ENCODE results near the gene PRRT1B.

PRRT1B gene

GRCh38 chr9:131582466-131583336 lies 37.4 kb downstream of the PRRT1B start:
- DNase-seq, result no peak

DNA sequence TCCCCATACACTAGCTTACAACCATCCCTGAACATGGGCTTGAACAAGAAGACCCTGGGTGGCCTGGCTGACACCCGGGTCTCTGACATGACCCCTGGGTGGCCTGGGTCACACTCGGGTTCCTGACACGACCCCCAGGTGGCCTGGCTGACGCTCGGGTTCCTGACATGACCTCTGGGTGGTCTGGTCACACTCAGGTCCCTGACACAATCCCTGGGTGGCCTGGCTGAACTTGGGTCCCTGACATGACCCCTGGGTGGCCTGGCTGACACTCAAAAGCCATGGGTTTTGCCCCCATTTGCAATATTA lies 38.0 kb downstream of the PRRT1B start:
- DNase-seq, result no peak

- no peak for DNase-seq
These were observed 38.7 kb downstream of the PRRT1B start for GRCh38 chr9:131583836-131584555.

- no peak for DNase-seq
These were observed 39.5 kb downstream of the PRRT1B start for GRCh38 chr9:131584858-131585257.

DNA sequence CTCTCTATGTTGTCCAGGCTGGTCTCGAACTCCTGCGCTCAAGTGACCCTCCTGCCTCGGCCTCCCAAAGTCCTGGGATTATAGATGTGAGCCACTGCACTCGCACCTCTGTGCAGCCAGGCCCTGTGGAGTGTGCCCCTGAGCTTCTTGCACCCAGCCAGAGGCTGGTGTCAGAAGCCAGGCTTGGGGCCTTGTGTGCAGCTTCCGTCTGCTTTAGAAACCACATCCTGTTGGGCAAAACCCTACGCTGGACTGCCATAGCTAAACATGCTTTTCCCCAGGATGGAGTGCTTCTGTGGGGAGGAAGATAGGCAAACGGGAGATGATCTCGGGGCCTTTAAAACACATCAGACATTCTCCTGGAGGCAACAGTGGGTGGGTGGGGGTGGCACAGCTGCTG lies 40.1 kb downstream of the PRRT1B start:
- peak; percentile 50 for DNase-seq

- DNase-seq, result no peak
These were observed 42.0 kb downstream of the PRRT1B start for GRCh38 chr9:131587331-131587730.

- DNase-seq, result no peak
These were observed 42.6 kb downstream of the PRRT1B start for GRCh38 chr9:131587906-131588305.

- no peak for DNase-seq
These were observed 43.1 kb downstream of the PRRT1B start for GRCh38 chr9:131588396-131588795.

DNA sequence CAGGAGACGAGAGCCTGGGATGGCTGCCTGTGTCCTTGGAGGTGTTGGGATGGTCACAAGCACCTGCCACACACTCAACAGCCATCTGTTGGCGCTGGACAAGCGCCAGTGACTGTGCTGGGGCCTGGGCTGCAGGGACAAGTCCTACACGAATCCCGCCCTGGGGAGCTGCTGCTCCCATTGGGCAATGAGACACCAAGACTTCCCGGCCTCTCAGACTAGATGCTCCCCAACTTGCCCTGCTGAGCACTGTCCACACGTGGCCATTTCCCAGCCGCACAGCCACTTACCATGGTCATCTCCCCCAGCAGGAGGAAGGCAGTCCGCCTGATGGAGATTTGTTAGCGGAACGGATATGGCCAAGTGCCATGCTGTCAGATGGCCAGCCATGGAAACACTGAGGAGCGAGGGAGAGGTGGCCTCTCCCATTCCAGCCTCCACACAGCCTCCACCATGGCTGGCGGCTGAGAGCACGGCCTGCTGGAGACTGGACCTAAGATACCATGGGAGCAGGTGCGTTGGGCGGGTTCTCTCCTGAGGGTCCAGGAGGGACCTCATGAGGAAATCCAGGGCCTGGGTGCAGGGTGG lies 43.9 kb downstream of the PRRT1B start:
- no peak for DNase-seq

DNA sequence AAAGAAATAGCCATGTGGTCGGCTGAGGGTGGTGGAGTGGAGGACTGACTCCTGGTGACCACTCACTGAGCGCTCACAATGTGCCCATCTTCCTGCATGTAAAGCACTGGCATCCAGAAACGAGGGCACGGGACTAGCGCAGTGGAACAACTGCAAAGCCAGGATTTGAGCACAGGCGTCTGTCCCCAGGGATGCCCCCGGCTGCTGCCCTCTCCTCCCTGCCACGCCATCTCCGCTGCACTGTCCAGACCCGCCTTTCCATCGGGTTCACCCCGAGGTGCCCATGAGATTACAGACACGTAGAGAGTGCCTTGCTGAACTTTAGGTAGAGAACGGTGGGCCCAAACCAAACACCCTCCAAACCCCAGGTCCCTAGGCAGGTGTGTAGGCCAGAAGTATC lies 44.7 kb downstream of the PRRT1B start:
- DNase-seq, result no peak

DNA sequence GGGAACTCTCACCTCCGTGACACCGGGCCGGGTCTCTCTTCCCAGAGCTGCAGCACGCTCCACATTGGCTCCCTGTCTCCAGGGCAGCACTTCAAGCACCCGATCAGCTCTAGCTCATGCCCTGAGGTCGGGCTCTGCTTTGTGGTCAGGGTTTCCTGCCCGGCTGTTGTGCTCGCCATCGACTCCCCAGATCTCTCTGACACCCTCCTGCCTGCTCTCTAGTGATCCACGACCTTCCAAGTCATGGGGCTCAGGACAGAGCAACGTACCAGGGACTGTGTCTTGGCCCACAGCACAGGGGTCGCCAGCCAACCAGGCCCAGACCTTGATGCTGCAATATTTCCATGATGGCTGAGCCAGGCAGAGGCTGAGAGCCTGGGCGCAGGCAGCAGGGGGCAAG lies 45.1 kb downstream of the PRRT1B start:
- no peak for DNase-seq

- peak; percentile 86 for DNase-seq
These were observed 45.9 kb downstream of the PRRT1B start for GRCh38 chr9:131590907-131591844.

DNA sequence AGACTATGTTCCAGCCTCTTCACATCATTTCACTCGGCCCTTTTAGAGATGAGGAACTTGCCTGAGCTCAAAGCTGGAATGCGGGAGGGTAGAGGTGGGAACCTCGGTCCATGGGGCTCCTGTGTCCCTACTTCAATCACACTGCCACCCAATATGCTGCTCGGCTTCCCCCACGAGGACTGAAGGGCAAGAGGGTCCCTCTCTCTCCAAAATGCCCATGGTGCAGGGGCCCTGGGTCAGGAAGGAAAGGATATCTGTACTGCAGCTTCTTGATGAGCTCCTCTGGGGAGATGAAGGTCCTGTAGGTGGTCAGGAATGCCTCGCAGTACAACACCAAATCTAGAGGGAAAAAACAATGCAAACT lies 46.5 kb downstream of the PRRT1B start:
- DNase-seq, result no peak

DNA sequence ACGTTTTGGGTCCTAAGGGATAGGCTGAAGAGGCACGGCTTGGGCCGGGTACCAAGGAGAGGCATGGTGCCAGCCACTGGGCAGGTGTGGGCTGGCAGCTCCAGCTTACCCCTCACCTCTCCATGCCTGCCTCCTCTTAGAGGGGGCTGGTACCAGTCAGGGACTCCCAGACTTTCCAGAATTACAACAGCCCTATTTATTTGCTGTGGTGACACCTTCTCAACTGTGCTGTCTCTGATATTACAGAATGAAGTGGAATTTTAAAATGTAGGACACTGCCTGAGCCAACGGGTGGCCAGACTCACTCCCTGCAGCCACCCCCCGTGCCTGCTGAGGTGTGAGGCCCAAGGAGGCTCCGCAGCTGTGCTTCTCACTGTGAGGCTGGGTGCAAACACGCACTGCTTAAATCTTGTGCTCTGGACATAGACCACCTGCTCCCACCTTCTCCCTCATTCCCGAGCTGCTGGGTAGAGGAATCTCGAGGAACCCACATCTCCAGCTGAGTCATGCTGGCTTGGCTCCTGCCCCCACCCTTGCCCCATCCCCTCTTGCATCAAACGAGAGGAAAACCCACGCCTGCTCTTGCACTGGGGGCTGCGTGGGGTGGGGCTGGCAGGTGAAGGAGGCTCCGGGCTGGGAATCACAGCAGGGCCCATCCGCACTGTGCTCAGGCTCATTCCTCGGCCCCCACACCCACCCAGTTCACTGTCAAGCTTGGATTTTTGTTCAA lies 47.9 kb downstream of the PRRT1B start:
- no peak for DNase-seq

GRCh38 chr9:131593936-131594665 lies 48.8 kb downstream of the PRRT1B start:
- no peak for DNase-seq

- no peak for DNase-seq
These were observed 49.8 kb downstream of the PRRT1B start for GRCh38 chr9:131594906-131595665.

DNA sequence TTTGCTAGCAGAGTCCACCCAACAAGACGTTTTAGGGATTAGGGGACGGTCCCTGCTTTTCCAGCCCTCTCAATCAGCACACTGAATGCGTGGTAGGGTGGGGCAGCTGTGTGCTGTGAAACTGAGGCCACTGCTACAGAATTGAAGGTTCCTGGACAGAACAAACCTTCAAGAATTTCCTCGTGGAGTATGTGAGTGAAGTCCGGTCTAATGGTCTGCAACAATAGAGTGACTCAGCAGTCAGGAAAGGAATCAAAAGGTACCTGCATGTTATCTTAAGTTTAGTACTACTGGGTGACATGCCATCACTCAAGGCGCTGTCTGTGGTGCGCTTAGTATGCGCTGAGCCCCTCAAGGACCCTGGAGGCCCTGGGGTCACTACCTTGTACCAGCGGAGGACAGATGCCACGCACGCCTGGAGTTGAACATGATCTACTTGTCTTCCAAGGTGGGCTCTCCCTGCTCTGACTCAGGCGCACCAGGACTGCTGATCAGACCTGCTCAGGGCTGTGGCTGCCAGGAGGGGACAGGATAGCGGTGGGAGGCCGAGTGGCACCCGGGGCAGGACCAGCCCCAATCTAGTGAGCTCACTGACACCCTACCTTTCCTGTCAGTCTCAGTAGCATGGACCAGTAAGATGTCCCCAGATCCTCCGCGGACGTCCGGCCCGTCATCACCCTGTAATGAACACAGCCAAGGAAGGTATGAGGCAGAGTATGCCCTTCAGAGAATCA lies 50.5 kb downstream of the PRRT1B start:
- no peak for DNase-seq

DNA sequence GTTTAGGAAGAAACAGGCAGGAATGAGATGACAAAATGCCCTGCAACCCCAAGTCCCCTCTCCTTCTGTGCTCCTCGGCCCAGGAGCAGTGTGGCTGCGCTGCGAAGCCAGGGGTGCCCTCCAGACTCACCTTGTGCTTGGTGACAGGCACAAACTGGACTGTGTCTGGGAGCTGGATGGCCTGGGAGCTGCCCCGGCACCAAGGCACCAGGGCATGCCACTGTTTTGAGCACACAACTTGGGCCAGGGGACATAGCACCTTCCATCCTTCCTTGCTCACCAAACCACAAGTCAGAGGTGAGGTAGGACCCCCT lies 51.1 kb downstream of the PRRT1B start:
- no peak for DNase-seq

- no peak for DNase-seq
These were observed 51.9 kb downstream of the PRRT1B start for GRCh38 chr9:131597246-131597645.

DNA sequence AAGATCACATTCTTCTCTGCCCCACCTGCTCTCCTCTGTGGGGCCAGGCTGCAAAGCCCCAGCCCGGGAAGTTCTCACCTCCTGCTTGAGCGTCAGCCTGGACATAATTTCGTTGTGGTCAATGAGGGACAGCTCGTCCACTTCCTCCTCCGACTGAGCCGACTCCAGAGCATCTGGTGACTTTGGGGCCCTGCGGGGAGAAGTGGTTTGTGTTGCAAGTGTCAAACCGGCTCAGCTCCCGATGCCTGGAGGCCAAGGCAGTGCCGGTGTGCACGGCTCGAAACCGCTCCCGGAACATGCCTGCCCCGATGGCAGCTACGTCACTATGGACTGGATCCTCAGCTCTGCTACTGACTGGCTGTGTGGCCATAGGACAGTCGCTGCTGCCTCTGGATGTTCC lies 52.8 kb downstream of the PRRT1B start:
- no peak for DNase-seq
